WERI-Rb-1 (cell line): Measurements from ENCODE around the gene MRPL28.

Source experiments
- DNase-seq: peaks from one replicate; pipeline ENCODE4 v3.0.0-alpha.2; 2020
- H3K27ac ChIP-seq: fragments of 250-450 bp; sonication (Bioruptor Pico); 2 replicates; pipeline ENCODE4 v1.5.1; 2020; ENCODE audit warnings: mild to moderate bottlenecking, moderate library complexity
- H3K27me3 ChIP-seq: fragments of 250-450 bp; sonication (Bioruptor Pico); 2 replicates; pipeline ENCODE4 v1.5.1; 2021; ENCODE audit warnings: mild to moderate bottlenecking, low read depth, moderate library complexity; ENCODE audit not compliant: insufficient read depth, severe bottlenecking
- H3K36me3 ChIP-seq: fragments of 250-450 bp; sonication (Bioruptor Pico); 2 replicates; pipeline ENCODE4 v1.5.1; 2020; ENCODE audit warnings: mild to moderate bottlenecking, moderate library complexity
- H3K4me3 ChIP-seq: 2 replicates; pipeline ENCODE4 v1.5.1; 2011; ENCODE audit warnings: low read depth, mild to moderate bottlenecking, control low read depth, low read length
- H3K9me3 ChIP-seq: fragments of 250-450 bp; sonication (Bioruptor Pico); 2 replicates; pipeline ENCODE4 v1.5.1; 2021; ENCODE audit warnings: mild to moderate bottlenecking, moderate library complexity; ENCODE audit not compliant: severe bottlenecking
- TF ChIP-seq, protein P1 (sequence below): IDR thresholded peaks from 2 replicates; pipeline ENCODE4 v1.5.1; 2011; ENCODE audit warnings: low read depth, mild to moderate bottlenecking, control low read depth, inconsistent platforms, low read length

MRPL28 gene

DNA sequence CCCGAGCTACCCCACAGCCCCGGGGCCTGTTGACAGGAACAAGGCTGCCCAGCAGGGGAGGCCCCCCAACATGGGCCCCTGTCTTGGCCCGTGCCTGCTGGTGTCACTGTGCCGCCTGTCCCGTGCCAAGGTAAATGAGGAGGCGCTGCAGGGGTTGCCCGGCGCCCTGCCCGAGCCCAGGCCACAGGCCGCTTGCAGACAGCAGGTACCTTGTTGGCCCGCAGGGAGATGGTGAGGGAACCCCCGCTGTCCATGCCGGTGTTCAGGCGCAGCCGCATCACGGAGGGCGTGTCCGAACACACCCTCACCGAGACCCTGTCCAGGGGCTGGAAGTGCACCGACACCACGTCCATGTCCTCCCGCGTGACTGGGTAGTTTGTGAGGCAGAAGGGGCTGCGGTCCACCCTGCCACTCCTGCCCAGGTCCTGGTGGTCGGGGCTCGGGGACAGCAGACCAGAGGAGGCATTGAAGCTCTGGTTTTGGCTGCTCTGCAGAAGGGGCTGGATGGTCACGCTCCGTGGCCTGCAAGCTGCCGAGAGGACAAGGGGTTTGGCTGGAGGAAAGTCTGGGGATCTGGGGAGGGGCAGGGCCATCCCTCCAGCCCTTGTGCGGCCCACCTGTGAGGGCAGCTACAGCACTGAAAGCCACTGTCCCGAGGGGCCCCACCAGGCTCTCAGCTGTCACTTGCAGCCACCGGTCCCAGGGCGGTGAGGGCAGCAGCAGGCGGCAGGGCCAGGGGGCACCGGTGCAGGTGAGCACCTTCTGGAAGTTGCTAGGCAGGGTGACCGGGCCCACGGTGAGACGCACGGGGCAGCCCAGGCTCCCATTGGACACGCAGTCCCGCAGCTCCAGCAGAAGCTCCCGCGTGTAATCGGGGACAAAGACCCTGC, 5.8 kb upstream of the MRPL28 start:
- H3K27ac ChIP-seq = no peak overlapping the region
- H3K4me3 ChIP-seq = no peak overlapping the region
- peaks cover 59% of the 10 kb centered on the region for H3K36me3 ChIP-seq
- H3K9me3 ChIP-seq = peaks cover 2% of the 10 kb centered on the region
- TF ChIP-seq, protein P1, sequence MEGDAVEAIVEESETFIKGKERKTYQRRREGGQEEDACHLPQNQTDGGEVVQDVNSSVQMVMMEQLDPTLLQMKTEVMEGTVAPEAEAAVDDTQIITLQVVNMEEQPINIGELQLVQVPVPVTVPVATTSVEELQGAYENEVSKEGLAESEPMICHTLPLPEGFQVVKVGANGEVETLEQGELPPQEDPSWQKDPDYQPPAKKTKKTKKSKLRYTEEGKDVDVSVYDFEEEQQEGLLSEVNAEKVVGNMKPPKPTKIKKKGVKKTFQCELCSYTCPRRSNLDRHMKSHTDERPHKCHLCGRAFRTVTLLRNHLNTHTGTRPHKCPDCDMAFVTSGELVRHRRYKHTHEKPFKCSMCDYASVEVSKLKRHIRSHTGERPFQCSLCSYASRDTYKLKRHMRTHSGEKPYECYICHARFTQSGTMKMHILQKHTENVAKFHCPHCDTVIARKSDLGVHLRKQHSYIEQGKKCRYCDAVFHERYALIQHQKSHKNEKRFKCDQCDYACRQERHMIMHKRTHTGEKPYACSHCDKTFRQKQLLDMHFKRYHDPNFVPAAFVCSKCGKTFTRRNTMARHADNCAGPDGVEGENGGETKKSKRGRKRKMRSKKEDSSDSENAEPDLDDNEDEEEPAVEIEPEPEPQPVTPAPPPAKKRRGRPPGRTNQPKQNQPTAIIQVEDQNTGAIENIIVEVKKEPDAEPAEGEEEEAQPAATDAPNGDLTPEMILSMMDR = no peak
- no peak for DNase-seq
- no peaks in the 10 kb centered on the region for H3K27me3 ChIP-seq

DNA sequence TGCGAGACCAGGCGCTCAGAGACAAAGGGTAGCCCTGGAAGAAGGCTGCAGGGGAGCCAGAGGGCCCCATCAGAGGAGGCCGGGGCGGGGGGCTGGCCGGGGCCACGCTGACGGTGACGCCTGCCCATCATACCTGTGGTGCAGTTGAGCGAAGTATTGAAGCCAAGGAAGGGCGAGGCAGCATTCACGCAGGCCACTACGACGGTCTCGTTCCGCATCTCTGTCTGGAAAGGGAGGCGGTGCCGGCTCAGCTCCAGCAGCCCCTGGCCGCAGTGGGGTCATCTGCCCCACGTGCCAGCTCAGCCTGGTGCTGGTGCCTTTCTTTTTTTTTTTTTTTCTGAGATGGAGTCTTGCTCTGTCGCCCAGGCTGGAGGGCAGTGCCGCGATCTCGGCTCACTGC, 4.9 kb upstream of the MRPL28 start:
- no peaks in the 10 kb centered on the region for H3K27me3 ChIP-seq
- peaks cover 2% of the 10 kb centered on the region for H3K9me3 ChIP-seq
- peaks cover 65% of the 10 kb centered on the region for H3K36me3 ChIP-seq
- H3K27ac ChIP-seq = no peak overlapping the region
- DNase-seq = no peak
- no peak overlapping the region for H3K4me3 ChIP-seq
- TF ChIP-seq, protein P1 = no peak

DNA sequence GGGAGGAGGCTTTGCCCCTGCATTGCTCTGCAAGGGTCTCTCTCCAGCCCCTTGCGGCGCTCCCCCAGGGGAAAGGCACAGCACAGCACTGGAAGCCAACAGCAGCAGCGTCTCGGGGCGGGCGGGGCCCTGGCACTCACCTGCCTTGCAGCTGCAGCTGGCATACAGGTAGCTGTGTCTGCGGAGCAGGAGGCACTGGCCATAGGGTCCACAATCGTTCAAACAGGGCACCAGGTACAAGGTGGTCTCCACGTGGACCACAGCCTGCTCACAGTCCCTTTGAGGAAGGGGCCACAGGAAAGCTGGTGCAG, 4.2 kb upstream of the MRPL28 start:
- Histone ChIP-seq H3K9me3 (no peaks in the 10 kb centered on the region), H3K36me3 (peaks cover 67% of the 10 kb centered on the region), H3K27ac (no peak overlapping the region), H3K4me3 (no peak overlapping the region), H3K27me3 (no peaks in the 10 kb centered on the region)
- DNase-seq = no peak
- TF ChIP-seq, protein P1 = no peak

DNA sequence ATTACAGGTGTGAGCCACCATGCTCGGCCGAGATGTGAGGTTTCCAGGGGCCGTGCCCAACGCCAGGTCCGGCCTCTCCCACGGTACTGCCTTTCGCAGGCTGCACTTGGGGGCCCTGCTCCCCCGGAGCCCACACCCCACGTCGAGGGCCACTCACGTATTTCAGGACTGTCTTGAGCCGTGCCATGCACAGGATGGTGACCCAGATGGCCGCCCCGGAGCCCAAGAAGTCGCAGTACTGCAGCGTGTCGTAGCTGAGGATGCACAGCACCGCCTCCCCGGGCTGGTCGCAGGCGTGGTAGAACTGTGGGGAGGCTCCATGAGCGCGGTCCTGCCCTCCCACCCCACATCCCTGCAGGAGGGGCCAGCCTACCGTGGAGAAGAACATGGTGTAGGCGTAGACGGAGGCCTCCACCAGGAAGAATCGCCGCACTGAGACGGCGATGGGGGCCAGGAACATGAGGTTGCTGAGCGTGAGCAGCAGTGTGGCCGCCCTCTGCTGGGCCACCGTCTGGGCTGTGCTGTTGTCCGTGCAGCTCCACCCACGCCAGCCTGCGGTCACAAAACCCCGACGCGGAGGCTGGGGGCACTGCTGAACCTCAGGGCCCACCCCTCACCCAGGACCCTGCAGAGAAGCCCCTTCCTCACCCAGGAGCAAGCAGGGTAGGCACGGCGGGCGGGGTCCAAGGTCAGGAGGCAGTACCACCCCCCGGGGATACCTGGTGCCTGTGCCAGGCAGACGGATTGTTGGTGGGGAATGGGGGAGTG, 3.7 kb upstream of the MRPL28 start:
- Histone ChIP-seq H3K27me3 (no peaks in the 10 kb centered on the region), H3K36me3 (peaks cover 70% of the 10 kb centered on the region)

DNA sequence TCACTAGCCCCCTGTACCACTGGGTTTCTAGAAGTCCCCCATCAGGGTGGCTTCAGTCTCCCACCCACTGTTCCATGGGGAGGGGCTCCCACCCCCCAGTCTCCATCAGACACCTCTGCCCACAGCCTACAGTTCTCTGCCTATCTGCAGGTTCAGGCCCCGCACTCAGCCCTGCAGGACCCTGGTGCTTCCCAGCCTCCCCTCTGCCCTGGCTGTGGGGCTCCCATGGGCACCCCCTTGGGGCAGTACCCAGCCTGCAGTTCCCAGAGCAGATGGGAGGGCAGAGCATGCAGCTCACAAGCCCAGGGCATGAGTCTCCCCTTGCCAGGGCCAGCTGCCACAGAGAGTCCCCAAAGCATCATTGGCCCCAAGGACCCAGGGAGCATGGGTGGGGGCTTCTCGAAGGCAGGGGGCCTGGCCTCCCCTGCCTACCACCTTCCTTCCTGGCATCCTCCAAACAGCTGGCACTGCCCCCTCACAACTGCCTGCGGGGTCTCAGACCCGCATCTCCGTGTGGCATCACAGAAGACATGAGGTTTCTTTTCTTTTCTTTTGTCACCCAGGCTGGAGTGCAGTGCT, 2.8 kb upstream of the MRPL28 start:
- H3K4me3 ChIP-seq = no peak overlapping the region
- H3K9me3 ChIP-seq = no peaks in the 10 kb centered on the region
- peaks cover 79% of the 10 kb centered on the region for H3K36me3 ChIP-seq
- TF ChIP-seq, protein P1 = no peak
- no peak for DNase-seq
- H3K27me3 ChIP-seq = no peaks in the 10 kb centered on the region
- no peak overlapping the region for H3K27ac ChIP-seq

More for the DNA sequence above, 3.7 kb upstream of the MRPL28 start:
- no peak for DNase-seq
- TF ChIP-seq, protein P1 = no peak
- H3K9me3 ChIP-seq = no peaks in the 10 kb centered on the region
- H3K4me3 ChIP-seq = no peak overlapping the region
- H3K27ac ChIP-seq = no peak overlapping the region
